Esophagus muscularis mucosa (tissue), 3 donors: ENCODE data around the gene ARHGAP21.

Experiments used
- POLR2AphosphoS5 ChIP-seq, 2 donors: sonication (generic); formaldehyde crosslinking; IDR thresholded peaks; one replicate each; pipeline ENCODE4 v1.6.1; 2017; ENCODE audit warnings: antibody characterized with exemption in 2 of 2
- TF ChIP-seq, protein P1 (sequence below), 3 experiments: fragments of 200-600 bp in 2 of 3; fragments of 450-650 bp in 1 of 3; sonication (generic) in 2 of 3; IDR thresholded peaks; one replicate each; pipeline ENCODE4 v1.5.1; 2017 to 2019; ENCODE audit warnings: antibody characterized with exemption in 3 of 3, mild to moderate bottlenecking in 2 of 3, moderate library complexity in 1 of 3

DNA sequence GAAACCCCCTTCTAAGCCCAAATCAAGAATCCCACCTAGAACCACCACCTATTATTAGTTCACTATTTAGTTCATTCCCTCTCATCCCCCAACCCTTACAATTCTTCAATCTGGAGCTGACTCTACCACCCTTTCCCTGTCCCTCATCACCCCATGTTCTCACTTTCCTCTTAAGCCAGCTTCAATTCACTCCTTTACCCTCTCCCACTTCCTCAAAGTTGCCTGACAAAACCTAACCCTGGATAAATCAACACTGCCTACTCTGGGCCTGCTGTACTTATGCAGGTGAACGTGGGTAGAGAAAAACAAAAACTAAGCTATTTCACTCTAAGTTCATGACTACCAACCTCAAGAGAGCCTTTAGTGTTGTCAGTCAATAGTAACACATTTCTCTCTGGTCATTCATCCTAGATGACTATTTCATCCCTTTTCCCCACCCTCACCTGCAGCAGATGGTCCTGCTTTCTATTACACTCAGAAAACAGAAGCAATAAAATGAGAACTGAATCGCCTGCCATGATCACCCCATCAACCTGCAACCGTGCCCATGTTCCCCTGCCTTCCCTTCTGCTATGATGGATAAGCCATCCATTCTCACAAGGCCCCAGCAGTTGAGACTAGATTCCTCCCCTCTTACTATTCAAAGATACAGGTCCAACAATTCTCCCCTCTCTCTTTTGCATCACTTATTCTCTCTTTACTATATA, 52.6 kb downstream of the ARHGAP21 start:
- TF ChIP-seq, protein P1, sequence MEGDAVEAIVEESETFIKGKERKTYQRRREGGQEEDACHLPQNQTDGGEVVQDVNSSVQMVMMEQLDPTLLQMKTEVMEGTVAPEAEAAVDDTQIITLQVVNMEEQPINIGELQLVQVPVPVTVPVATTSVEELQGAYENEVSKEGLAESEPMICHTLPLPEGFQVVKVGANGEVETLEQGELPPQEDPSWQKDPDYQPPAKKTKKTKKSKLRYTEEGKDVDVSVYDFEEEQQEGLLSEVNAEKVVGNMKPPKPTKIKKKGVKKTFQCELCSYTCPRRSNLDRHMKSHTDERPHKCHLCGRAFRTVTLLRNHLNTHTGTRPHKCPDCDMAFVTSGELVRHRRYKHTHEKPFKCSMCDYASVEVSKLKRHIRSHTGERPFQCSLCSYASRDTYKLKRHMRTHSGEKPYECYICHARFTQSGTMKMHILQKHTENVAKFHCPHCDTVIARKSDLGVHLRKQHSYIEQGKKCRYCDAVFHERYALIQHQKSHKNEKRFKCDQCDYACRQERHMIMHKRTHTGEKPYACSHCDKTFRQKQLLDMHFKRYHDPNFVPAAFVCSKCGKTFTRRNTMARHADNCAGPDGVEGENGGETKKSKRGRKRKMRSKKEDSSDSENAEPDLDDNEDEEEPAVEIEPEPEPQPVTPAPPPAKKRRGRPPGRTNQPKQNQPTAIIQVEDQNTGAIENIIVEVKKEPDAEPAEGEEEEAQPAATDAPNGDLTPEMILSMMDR (IDR thresholded peaks at IDR 0.05): no peak
- no peak for TF ChIP-seq POLR2AphosphoS5 (IDR thresholded peaks at IDR 0.05)
